HTERT RPE-1 (cell line): ENCODE results near the gene MDGA2.
"Not testable (repeated sequence)": the region's sequence is repeated elsewhere in the genome, so short reads cannot be mapped to it uniquely, and the experiment has no call there.

Source experiments
- in situ Hi-C: fragments of 300-500 bp; cut with MboI; formaldehyde crosslinking; loops from 4 replicates; pipeline ENCODE4 v1.14.3; 2020; ENCODE audit warnings: low sequenced_read_pairs

MDGA2 gene

GRCh38 chr14:47345016-47345415 is 330.4 kb downstream of the MDGA2 start:
- in situ Hi-C loops = no loop called here

- in situ Hi-C loops = no loop called here
These were observed 342.5 kb downstream of the MDGA2 start for GRCh38 chr14:47332939-47333338.

- in situ Hi-C loops = no loop called here
These were observed 343.3 kb downstream of the MDGA2 start for GRCh38 chr14:47332106-47332505.

GRCh38 chr14:47328376-47328775 is 347.0 kb downstream of the MDGA2 start:
- in situ Hi-C loops = no loop called here

GRCh38 chr14:47327336-47327735 is 348.1 kb downstream of the MDGA2 start:
- in situ Hi-C loops = no loop called here

- in situ Hi-C loops = no loop called here
These were observed 352.7 kb downstream of the MDGA2 start for GRCh38 chr14:47322751-47323150.

- in situ Hi-C loops = no loop called here
These were observed 373.3 kb downstream of the MDGA2 start for GRCh38 chr14:47302121-47302520.

GRCh38 chr14:47300796-47301195 is 374.6 kb downstream of the MDGA2 start:
- in situ Hi-C loops = no loop called here

- in situ Hi-C loops = no loop called here
These were observed 378.0 kb downstream of the MDGA2 start for GRCh38 chr14:47297374-47297773.

GRCh38 chr14:47284283-47284682 is 391.1 kb downstream of the MDGA2 start:
- in situ Hi-C loops = no loop called here

GRCh38 chr14:47281761-47282160 is 393.6 kb downstream of the MDGA2 start:
- in situ Hi-C loops = not testable (repeated sequence)

GRCh38 chr14:47278233-47278842 is 397.1 kb downstream of the MDGA2 start:
- in situ Hi-C loops = no loop called here

GRCh38 chr14:47277703-47278102 is 397.7 kb downstream of the MDGA2 start:
- in situ Hi-C loops = no loop called here

- in situ Hi-C loops = no loop called here
These were observed 398.5 kb downstream of the MDGA2 start for GRCh38 chr14:47276931-47277330.

- in situ Hi-C loops = no loop called here
These were observed 401.5 kb downstream of the MDGA2 start for GRCh38 chr14:47273939-47274338.

- in situ Hi-C loops = no loop called here
These were observed 404.7 kb downstream of the MDGA2 start for GRCh38 chr14:47270715-47271114.

GRCh38 chr14:47269756-47270492 is 405.5 kb downstream of the MDGA2 start:
- in situ Hi-C loops = no loop called here

GRCh38 chr14:47264842-47265241 is 410.6 kb downstream of the MDGA2 start:
- in situ Hi-C loops = no loop called here

- in situ Hi-C loops = no loop called here
These were observed 412.6 kb downstream of the MDGA2 start for GRCh38 chr14:47262801-47263200.

GRCh38 chr14:47261350-47261749 is 414.1 kb downstream of the MDGA2 start:
- in situ Hi-C loops = no loop called here

- in situ Hi-C loops = no loop called here
These were observed 415.6 kb downstream of the MDGA2 start for GRCh38 chr14:47259796-47260195.

GRCh38 chr14:47257013-47257412 is 418.4 kb downstream of the MDGA2 start:
- in situ Hi-C loops = no loop called here

- in situ Hi-C loops = no loop called here
These were observed 422.6 kb downstream of the MDGA2 start for GRCh38 chr14:47252802-47253201.
